ENCODE data around the gene RNF213.

Gene RNF213

DNA sequence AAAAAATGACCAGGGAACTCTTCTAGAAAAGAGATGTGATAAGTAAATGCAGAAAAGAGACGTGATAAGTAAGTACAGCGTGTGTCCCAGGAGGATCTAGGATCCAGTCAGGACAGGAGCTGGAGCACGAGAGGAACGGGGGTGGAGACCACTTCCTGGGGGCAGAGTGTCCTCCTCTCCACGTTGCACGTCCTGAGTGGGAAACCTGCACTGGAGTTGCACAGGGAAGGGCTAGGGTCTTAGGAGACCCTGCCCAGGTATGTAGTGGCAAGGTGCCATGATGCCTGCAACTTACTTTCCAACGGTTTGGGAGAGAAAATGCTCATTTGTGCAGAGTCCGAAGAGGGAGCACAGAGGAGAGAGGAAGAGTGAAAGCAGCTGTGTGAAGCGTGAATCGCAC, 55.8 kb downstream of the RNF213 start:
- no peak for TF ChIP-seq SIN3A (IDR thresholded peaks at IDR 0.05; ENCODE audit: borderline replicate concordance, insufficient read depth, low read length)
- no peak for TF ChIP-seq POLR2AphosphoS5 (IDR thresholded peaks at IDR 0.05; ENCODE audit: low read depth, low read length)
- TF ChIP-seq, protein P1, sequence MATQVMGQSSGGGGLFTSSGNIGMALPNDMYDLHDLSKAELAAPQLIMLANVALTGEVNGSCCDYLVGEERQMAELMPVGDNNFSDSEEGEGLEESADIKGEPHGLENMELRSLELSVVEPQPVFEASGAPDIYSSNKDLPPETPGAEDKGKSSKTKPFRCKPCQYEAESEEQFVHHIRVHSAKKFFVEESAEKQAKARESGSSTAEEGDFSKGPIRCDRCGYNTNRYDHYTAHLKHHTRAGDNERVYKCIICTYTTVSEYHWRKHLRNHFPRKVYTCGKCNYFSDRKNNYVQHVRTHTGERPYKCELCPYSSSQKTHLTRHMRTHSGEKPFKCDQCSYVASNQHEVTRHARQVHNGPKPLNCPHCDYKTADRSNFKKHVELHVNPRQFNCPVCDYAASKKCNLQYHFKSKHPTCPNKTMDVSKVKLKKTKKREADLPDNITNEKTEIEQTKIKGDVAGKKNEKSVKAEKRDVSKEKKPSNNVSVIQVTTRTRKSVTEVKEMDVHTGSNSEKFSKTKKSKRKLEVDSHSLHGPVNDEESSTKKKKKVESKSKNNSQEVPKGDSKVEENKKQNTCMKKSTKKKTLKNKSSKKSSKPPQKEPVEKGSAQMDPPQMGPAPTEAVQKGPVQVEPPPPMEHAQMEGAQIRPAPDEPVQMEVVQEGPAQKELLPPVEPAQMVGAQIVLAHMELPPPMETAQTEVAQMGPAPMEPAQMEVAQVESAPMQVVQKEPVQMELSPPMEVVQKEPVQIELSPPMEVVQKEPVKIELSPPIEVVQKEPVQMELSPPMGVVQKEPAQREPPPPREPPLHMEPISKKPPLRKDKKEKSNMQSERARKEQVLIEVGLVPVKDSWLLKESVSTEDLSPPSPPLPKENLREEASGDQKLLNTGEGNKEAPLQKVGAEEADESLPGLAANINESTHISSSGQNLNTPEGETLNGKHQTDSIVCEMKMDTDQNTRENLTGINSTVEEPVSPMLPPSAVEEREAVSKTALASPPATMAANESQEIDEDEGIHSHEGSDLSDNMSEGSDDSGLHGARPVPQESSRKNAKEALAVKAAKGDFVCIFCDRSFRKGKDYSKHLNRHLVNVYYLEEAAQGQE (IDR thresholded peaks at IDR 0.05; ENCODE audit: insufficient read depth in 1 of 2, low read depth in 2 of 2, low read length in 2 of 2): no peak
- no peak for TF ChIP-seq TAF1 (IDR thresholded peaks at IDR 0.05; ENCODE audit: borderline replicate concordance, insufficient read depth, low read length)

DNA sequence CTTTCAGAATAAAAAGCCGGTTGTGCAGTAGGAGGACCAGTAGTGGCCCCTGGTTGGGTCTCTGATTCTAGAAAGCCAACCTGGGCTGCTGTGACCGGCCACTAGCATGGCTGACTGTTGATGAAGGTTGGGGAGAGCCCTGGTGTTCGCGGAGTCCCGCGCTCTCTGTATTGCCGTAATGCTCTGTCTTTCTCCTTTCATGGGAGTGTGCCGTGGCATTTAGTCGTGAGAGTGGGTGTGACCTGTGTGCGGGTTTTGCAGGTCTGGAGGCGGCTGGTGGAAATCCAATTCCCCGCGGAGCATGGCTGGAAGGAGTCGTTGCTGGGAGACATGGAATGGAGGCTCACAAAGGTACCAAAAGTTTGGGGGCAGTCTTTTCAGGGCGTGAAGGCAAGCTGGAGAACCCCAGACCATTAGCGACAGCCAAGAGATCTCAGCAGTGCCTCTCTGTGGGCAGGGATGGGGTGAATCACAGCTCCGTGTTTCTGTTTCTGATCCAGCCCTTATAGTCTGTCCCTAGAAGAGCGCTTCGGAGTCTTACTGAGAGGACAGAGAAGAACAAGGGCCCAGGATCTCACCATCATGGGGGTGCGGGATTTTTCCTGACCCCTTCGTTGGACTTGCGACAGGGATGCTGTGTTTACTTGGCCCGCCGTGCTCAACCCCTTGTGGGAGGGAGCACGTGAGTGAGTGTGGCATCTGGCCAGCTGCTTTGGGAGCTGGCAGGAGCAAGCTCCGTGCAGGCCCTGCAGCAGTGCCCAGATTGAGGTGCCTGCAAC, 56.5 kb downstream of the RNF213 start:
- TF ChIP-seq POLR2AphosphoS5 (IDR thresholded peaks at IDR 0.05; ENCODE audit: low read depth, low read length): no peak
- TF ChIP-seq, protein P1 (IDR thresholded peaks at IDR 0.05; ENCODE audit: insufficient read depth in 1 of 2, low read depth in 2 of 2, low read length in 2 of 2): no peak
- no peak for TF ChIP-seq SIN3A (IDR thresholded peaks at IDR 0.05; ENCODE audit: borderline replicate concordance, insufficient read depth, low read length)
- no peak for TF ChIP-seq TAF1 (IDR thresholded peaks at IDR 0.05; ENCODE audit: borderline replicate concordance, insufficient read depth, low read length)
- no peak for TF ChIP-seq FOXP2 (optimal IDR thresholded peaks at IDR 0.05; ENCODE audit: borderline replicate concordance, extremely low read depth, extremely low read length, insufficient read depth)

DNA sequence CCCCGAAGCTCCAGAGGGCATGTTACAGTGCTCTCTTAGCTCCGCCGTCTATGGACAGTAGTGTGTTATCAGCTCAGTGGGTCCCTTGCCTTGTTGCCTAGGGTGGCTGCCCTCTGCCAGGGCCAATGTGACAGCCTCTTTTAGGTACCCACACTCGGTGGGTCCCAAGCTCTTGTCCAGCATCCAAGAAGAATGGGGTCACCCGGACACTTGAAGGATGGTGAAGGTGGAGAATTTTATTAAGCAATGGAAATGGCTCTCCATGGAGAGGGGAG, 57.0 kb downstream of the RNF213 start:
- no peak for TF ChIP-seq FOXP2 (optimal IDR thresholded peaks at IDR 0.05; ENCODE audit: borderline replicate concordance, extremely low read depth, extremely low read length, insufficient read depth)
- TF ChIP-seq SIN3A (IDR thresholded peaks at IDR 0.05; ENCODE audit: borderline replicate concordance, insufficient read depth, low read length): no peak
- TF ChIP-seq TAF1 (IDR thresholded peaks at IDR 0.05; ENCODE audit: borderline replicate concordance, insufficient read depth, low read length): no peak
- TF ChIP-seq POLR2AphosphoS5 (IDR thresholded peaks at IDR 0.05; ENCODE audit: low read depth, low read length): no peak
- TF ChIP-seq, protein P1 (IDR thresholded peaks at IDR 0.05; ENCODE audit: insufficient read depth in 1 of 2, low read depth in 2 of 2, low read length in 2 of 2): no peak

DNA sequence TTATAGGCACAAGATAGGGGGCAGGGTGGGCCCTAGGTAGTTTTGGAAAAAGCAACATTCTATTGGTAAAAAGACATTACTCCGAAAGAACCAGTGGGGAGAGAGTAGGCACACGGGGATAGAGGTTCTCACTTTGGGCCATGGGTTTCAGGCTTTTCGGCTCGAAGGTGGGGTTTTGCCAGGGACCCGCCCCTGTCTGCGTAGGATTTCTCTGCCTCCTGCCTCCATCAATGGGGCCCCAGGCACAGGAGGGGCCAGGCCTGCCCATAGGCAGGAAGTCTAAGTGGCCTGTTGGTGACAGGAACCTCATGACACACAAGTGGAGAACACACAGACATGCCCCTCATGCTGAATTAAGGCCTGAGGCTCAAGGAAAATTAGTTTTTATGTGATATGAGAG, 57.5 kb downstream of the RNF213 start:
- TF ChIP-seq SIN3A (IDR thresholded peaks at IDR 0.05; ENCODE audit: borderline replicate concordance, insufficient read depth, low read length) (no peak), FOXP2 (optimal IDR thresholded peaks at IDR 0.05; ENCODE audit: borderline replicate concordance, extremely low read depth, extremely low read length, insufficient read depth) (no peak), TAF1 (IDR thresholded peaks at IDR 0.05; ENCODE audit: borderline replicate concordance, insufficient read depth, low read length) (no peak), POLR2AphosphoS5 (IDR thresholded peaks at IDR 0.05; ENCODE audit: low read depth, low read length) (no peak)
- TF ChIP-seq, protein P1 (IDR thresholded peaks at IDR 0.05; ENCODE audit: insufficient read depth in 1 of 2, low read depth in 2 of 2, low read length in 2 of 2): no peak

Data from PFSK-1 (cell line).